Tibial artery (tissue), 4 donors: Measurements from ENCODE around the gene NDUFS7.
A peak's percentile ranks its signal among the peaks of the same experiment; 100 is the strongest.

Experiments
- DNase-seq, 2 donors: peaks; one replicate each; pipeline ENCODE4 v3.0.0-alpha.2; 2019
- H3K27ac ChIP-seq, 2 donors: fragments of 200-600 bp; sonication (generic) in 1 of 2; 1 replicate in 1 of 2; 2 replicates in 1 of 2; pipeline ENCODE4 v1.5.1; 2018 to 2019; ENCODE audit warnings: mild to moderate bottlenecking in 1 of 2
- H3K27me3 ChIP-seq, 2 donors: fragments of 200-600 bp; sonication (generic) in 1 of 2; one replicate each; pipeline versions ENCODE4 v1.5.1 to v1.6.0; 2016 to 2019
- H3K36me3 ChIP-seq, 3 donors: fragments of 200-600 bp; sonication (generic) in 2 of 3; one replicate each; pipeline ENCODE4 v1.5.1; 2016 to 2019; ENCODE audit warnings: mild to moderate bottlenecking in 2 of 3
- H3K4me1 ChIP-seq, 4 donors: fragments of 200-600 bp; sonication (generic) in 2 of 4; 1 replicate in 3 of 4; 2 replicates in 1 of 4; pipeline ENCODE4 v1.5.1; 2016 to 2019
- H3K4me3 ChIP-seq, 2 donors: fragments of 200-600 bp; sonication (generic) in 1 of 2; 1 replicate in 1 of 2; 2 replicates in 1 of 2; pipeline ENCODE4 v1.5.1; 2018 to 2019; ENCODE audit warnings: mild to moderate bottlenecking in 2 of 2
- H3K9me3 ChIP-seq, 3 donors: fragments of 200-600 bp; sonication (generic) in 1 of 3; one replicate each; pipeline ENCODE4 v1.5.1; 2016 to 2019
- CTCF ChIP-seq, 2 experiments: fragments of 200-600 bp in 1 of 2; fragments of 450-650 bp in 1 of 2; IDR thresholded peaks; one replicate each; pipeline ENCODE4 v1.5.1; 2017 to 2019; ENCODE audit warnings: antibody characterized with exemption in 2 of 2, mild to moderate bottlenecking in 1 of 2, moderate library complexity in 1 of 2
- intact Hi-C: fragments of 100-400 bp; cut with DNase I; formaldehyde crosslinking; loops from one replicate; pipeline ENCODE4 v1.15.0; 2023; ENCODE audit warnings: low total_unique reads

The NDUFS7 gene

DNA sequence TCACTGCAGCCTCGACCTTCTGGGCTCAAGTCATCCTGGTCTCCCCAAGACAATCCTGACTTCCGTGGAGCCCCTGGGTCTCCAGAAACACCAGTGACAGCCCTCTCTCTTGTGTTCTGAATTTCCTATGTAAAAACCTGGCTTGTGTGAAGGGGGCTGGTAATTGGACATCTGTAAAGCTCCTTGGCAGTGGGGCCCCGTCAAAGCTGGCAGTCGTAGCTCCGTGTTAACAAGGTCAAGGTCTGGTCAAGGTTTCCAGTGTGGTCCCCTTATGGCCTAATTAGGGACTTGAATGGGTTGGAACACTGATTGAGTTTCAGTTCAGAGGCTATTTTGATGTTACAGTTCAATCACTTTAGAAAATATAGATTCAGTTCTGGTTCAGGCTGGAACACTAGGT is 32.8 kb upstream of the NDUFS7 start:
- intact Hi-C loops = loop anchor here (10.0 kb wide), 1 partner anchor 54 kb away; the partner anchor contains the start of genes DAZAP1 and GAMT
- H3K36me3 ChIP-seq = no peaks in the 10 kb centered on the region
- H3K27ac ChIP-seq = no peak overlapping the region
- peaks cover 0 to 14% (median 10%) of the 10 kb centered on the region in 4 donors for H3K4me1 ChIP-seq
- no peak for TF ChIP-seq CTCF (IDR thresholded peaks at IDR 0.05)
- no peak for DNase-seq
- H3K27me3 ChIP-seq = no peaks in the 10 kb centered on the region
- H3K9me3 ChIP-seq = no peaks in the 10 kb centered on the region
- no peak overlapping the region for H3K4me3 ChIP-seq

DNA sequence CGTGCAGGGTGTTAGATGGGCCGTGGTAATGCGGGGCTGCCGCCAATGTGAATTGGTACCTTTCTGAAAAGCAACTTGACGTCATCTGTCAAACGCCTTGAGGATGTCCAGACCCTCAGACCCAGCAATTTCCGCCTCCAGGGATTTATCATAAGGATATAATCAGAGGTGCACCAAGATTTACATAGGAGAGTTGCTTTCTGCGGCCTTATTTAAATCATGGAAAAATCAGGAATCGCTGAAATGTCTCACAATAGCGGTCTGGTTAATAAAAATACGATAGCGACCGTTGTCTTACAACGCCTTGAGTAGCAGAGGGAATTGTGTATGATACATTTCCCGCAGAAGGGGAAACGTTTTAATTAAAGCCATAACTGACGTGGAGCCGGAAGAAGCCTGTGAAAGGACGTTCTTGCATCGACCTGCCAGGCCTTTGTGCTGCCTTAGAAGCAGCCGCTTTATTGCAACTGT is 32.3 kb upstream of the NDUFS7 start:
- Histone ChIP-seq H3K36me3 (no peaks in the 10 kb centered on the region), H3K27me3 (no peaks in the 10 kb centered on the region), H3K27ac (no peak overlapping the region), H3K4me3 (no peak overlapping the region), H3K9me3 (no peaks in the 10 kb centered on the region), H3K4me1 (peaks cover 0 to 19% (median 14%) of the 10 kb centered on the region in 4 donors)
- no peak for DNase-seq
- TF ChIP-seq CTCF (IDR thresholded peaks at IDR 0.05) = no peak
- intact Hi-C loops = loop anchor here (10.0 kb wide), 1 partner anchor 53 kb away; the partner anchor contains the start of genes DAZAP1 and GAMT

GRCh38 chr19:1353144-1353543 is 30.6 kb upstream of the NDUFS7 start:
- H3K27me3 ChIP-seq = no peaks in the 10 kb centered on the region
- no peak overlapping the region for H3K4me3 ChIP-seq
- peaks cover 0 to 26% (median 23%) of the 10 kb centered on the region in 4 donors for H3K4me1 ChIP-seq
- peaks cover 5 to 9% (median 7%) of the 10 kb centered on the region in 3 donors for H3K36me3 ChIP-seq
- intact Hi-C loops = loop anchor here (10.0 kb wide), 1 partner anchor 52 kb away; the partner anchor contains the start of genes DAZAP1 and GAMT
- TF ChIP-seq CTCF (IDR thresholded peaks at IDR 0.05) = no peak
- DNase-seq = no peak
- H3K27ac ChIP-seq = peak overlapping the region; percentile 94 to 97
- H3K9me3 ChIP-seq = no peaks in the 10 kb centered on the region

- Histone ChIP-seq H3K9me3 (no peaks in the 10 kb centered on the region), H3K27me3 (no peaks in the 10 kb centered on the region), H3K4me1 (peaks cover 0 to 28% (median 23%) of the 10 kb centered on the region in 4 donors), H3K36me3 (peaks cover 12 to 23% (median 22%) of the 10 kb centered on the region in 3 donors), H3K4me3 (peak overlapping the region; percentile 79 to 97), H3K27ac (peak overlapping the region; percentile 94 to 96)
- TF ChIP-seq CTCF (IDR thresholded peaks at IDR 0.05) = peak in 1 of 2 experiments; percentile 3
- DNase-seq = no peak
- intact Hi-C loops = loop anchor here (10.0 kb wide), 1 partner anchor 50 kb away; the partner anchor contains the start of genes DAZAP1 and GAMT
Measured at GRCh38 chr19:1354970-1355567, 28.6 kb upstream of the NDUFS7 start.

- no peaks in the 10 kb centered on the region for H3K9me3 ChIP-seq
- no peaks in the 10 kb centered on the region for H3K27me3 ChIP-seq
- no peak for TF ChIP-seq CTCF (IDR thresholded peaks at IDR 0.05)
- intact Hi-C loops = loop anchor here (10.0 kb wide), 1 partner anchor 49 kb away; the partner anchor contains the start of genes DAZAP1 and GAMT
- H3K4me3 ChIP-seq = peak overlapping the region; percentile 79 to 97
- no peak for DNase-seq
- peak overlapping the region; percentile 94 to 96 for H3K27ac ChIP-seq
- H3K4me1 ChIP-seq = peaks cover 0 to 35% (median 30%) of the 10 kb centered on the region in 4 donors
- peaks cover 12 to 30% (median 23%) of the 10 kb centered on the region in 3 donors for H3K36me3 ChIP-seq
Measured at GRCh38 chr19:1355568-1356507, 27.9 kb upstream of the NDUFS7 start.
